Epithelial cell of esophagus (primary cell): ENCODE data around the gene CCDC8.
"Not testable (repeated sequence)": the region's sequence is repeated elsewhere in the genome, so short reads cannot be mapped to it uniquely, and the experiment has no call there.

Source experiments
- DNase-seq: peaks from one replicate; pipeline ENCODE4 v3.0.0; 2010; ENCODE audit warnings: low read depth
- H3K4me3 ChIP-seq: 2 replicates; pipeline ENCODE4 v1.5.1; 2011; ENCODE audit warnings: mild to moderate bottlenecking, low read length, control low read depth
- CTCF ChIP-seq: IDR thresholded peaks from 2 replicates; pipeline ENCODE4 v1.5.1; 2011; ENCODE audit warnings: low read depth, mild to moderate bottlenecking, low read length, control low read depth, inconsistent platforms; ENCODE audit not compliant: insufficient read depth; ENCODE audit errors: missing control alignments

CCDC8 gene

GRCh38 chr19:46380690-46381089 lies 32.7 kb downstream of the CCDC8 start:
- H3K4me3 ChIP-seq, result no peak overlapping the region
- no peak for TF ChIP-seq CTCF
- no peak for DNase-seq

GRCh38 chr19:46378268-46378667 lies 35.1 kb downstream of the CCDC8 start:
- TF ChIP-seq CTCF, result no peak
- no peak for DNase-seq
- no peak overlapping the region for H3K4me3 ChIP-seq

GRCh38 chr19:46376241-46377153 lies 36.9 kb downstream of the CCDC8 start:
- no peak for TF ChIP-seq CTCF
- H3K4me3 ChIP-seq, result no peak overlapping the region
- no peak for DNase-seq

- not testable (repeated sequence) for H3K4me3 ChIP-seq, DNase-seq
These were observed 37.8 kb downstream of the CCDC8 start for GRCh38 chr19:46375476-46376067.

- no peak for DNase-seq
These were observed 38.6 kb downstream of the CCDC8 start for GRCh38 chr19:46374536-46375475.

GRCh38 chr19:46373491-46374359 lies 39.6 kb downstream of the CCDC8 start:
- TF ChIP-seq CTCF, result peak; percentile 7
- peak; percentile 99 for DNase-seq
- H3K4me3 ChIP-seq, result peak overlapping the region; percentile 10

More at GRCh38 chr19:46374536-46375475, 38.6 kb downstream of the CCDC8 start:
- no peak for TF ChIP-seq CTCF
- no peak overlapping the region for H3K4me3 ChIP-seq
